IMR-90 (cell line): ENCODE data around the gene PLBD1. TPM values are rescaled to one million over a fixed set of nuclear protein-coding genes. Genes with fewer than 3 reads are reported as not detected.

Source experiments
- ATAC-seq: fragments of 200-7000 bp; cut with Tn5 transposase; 2 replicates; pipeline ENCODE4 v1.9.1; 2020; ENCODE audit warnings: low read depth, mild to moderate bottlenecking, moderate library complexity
- BruUV-seq: library from RNA; stranded (reverse); fragments of 400-500 nt; replicated peaks from 2 replicates; lab custom pipeline; 2021; lab: Mats Ljungman, UMichigan
- CTCF ChIA-PET: fragments of 300-600 bp; formaldehyde crosslinking; extraction: SDS; loops from one replicate; lab custom pipeline; 2021; ENCODE audit warnings: antibody characterized with exemption; lab: Yijun Ruan, JAX
- POLR2A ChIA-PET: fragments of 300-600 bp; sonication (Branson Sonifier 250); formaldehyde crosslinking; loops from one replicate; lab custom pipeline; 2022; ENCODE audit warnings: antibody characterized with exemption; ENCODE audit not compliant: unreplicated experiment; lab: Charles Lee
- DNase-seq: peaks from one replicate; pipeline ENCODE4 v3.0.0; 2013
- H2AFZ ChIP-seq: replicated peaks from 2 replicates; pipeline ENCODE3; 2013; ENCODE audit warnings: low read length, mild to moderate bottlenecking; ENCODE audit not compliant: poor library complexity
- H2AK5ac ChIP-seq: 2 replicates; pipeline ENCODE4 v1.6.1; 2013; ENCODE audit warnings: low read depth, low read length, inconsistent platforms
- H2AK9ac ChIP-seq: replicated peaks from 2 replicates; pipeline ENCODE3; 2013; ENCODE audit warnings: mild to moderate bottlenecking, low read depth, low read length, moderate library complexity; ENCODE audit not compliant: poor library complexity
- H2BK120ac ChIP-seq: 2 replicates; pipeline ENCODE4 v1.6.1; 2013; ENCODE audit warnings: low read depth, low read length, inconsistent platforms
- H2BK15ac ChIP-seq: 3 replicates; pipeline ENCODE4 v1.6.1; 2013; ENCODE audit warnings: low read depth, low read length, inconsistent platforms
- H2BK20ac ChIP-seq: 2 replicates; pipeline ENCODE4 v1.6.1; 2013; ENCODE audit warnings: low read depth, mild to moderate bottlenecking, inconsistent platforms, low read length, moderate library complexity
- H2BK5ac ChIP-seq: 2 replicates; pipeline ENCODE4 v1.6.1; 2013; ENCODE audit warnings: mild to moderate bottlenecking, low read depth, low read length, inconsistent platforms; ENCODE audit not compliant: poor library complexity, severe bottlenecking
- H3K14ac ChIP-seq: replicated peaks from 2 replicates; pipeline ENCODE4 v1.6.1; 2013; ENCODE audit warnings: low read depth, low read length, inconsistent platforms
- H3K18ac ChIP-seq: 2 replicates; pipeline ENCODE4 v1.6.1; 2013; ENCODE audit warnings: low read depth, low read length, control low read depth
- H3K23ac ChIP-seq: 2 replicates; pipeline ENCODE4 v1.6.1; 2013; ENCODE audit warnings: low read depth, low read length, inconsistent platforms
- H3K27ac ChIP-seq: 2 replicates; pipeline ENCODE4 v1.5.1; 2013; ENCODE audit warnings: mild to moderate bottlenecking, control low read depth, low read length; ENCODE audit not compliant: insufficient read depth
- H3K27me3 ChIP-seq: 2 replicates; pipeline ENCODE4 v1.6.1; 2013; ENCODE audit warnings: low read length; ENCODE audit not compliant: control insufficient read depth, insufficient read depth
- H3K36me3 ChIP-seq: 2 replicates; pipeline ENCODE4 v1.6.1; 2013; ENCODE audit warnings: low read length, mixed read lengths; ENCODE audit not compliant: control insufficient read depth, insufficient read depth
- H3K4ac ChIP-seq: 2 replicates; pipeline ENCODE4 v1.6.1; 2013; ENCODE audit warnings: low read depth, low read length, inconsistent platforms
- H3K4me1 ChIP-seq: 2 replicates; pipeline ENCODE4 v1.6.1; 2013; ENCODE audit warnings: low read length, mixed read lengths; ENCODE audit not compliant: control insufficient read depth, insufficient read depth
- H3K4me2 ChIP-seq: 2 replicates; pipeline ENCODE4 v1.6.1; 2013; ENCODE audit warnings: low read depth, mild to moderate bottlenecking, control low read depth, low read length, moderate library complexity
- H3K4me3 ChIP-seq: 2 replicates; pipeline ENCODE4 v1.5.1; 2013; ENCODE audit warnings: low read depth, mild to moderate bottlenecking, control low read depth, low read length, moderate library complexity; ENCODE audit not compliant: insufficient read depth
- H3K56ac ChIP-seq: 2 replicates; pipeline ENCODE4 v1.6.1; 2013; ENCODE audit warnings: low read length, inconsistent platforms; ENCODE audit not compliant: insufficient read depth; ENCODE audit errors: extremely low read depth
- H3K79me1 ChIP-seq, 2 experiments: 2 replicates each; pipeline ENCODE4 v1.6.1; 2013; ENCODE audit warnings: low read length in 2 of 2, inconsistent platforms in 1 of 2, low read depth in 1 of 2
- H3K9ac ChIP-seq: 2 replicates; pipeline ENCODE4 v1.6.1; 2013; ENCODE audit warnings: low read depth, low read length, control low read depth
- H3K9me1 ChIP-seq: 2 replicates; pipeline ENCODE4 v1.6.1; 2013; ENCODE audit warnings: low read length, inconsistent platforms; ENCODE audit not compliant: insufficient read depth
- H3K9me3 ChIP-seq: 2 replicates; pipeline ENCODE4 v1.6.1; 2013; ENCODE audit warnings: low read length; ENCODE audit not compliant: control insufficient read depth, insufficient read depth
- H4K20me1 ChIP-seq: 2 replicates; pipeline ENCODE4 v1.6.1; 2013; ENCODE audit warnings: low read length, inconsistent platforms; ENCODE audit not compliant: insufficient read depth
- H4K5ac ChIP-seq: 2 replicates; pipeline ENCODE4 v1.6.1; 2013; ENCODE audit warnings: mild to moderate bottlenecking, low read depth, low read length, control low read depth
- H4K8ac ChIP-seq, 2 experiments: 2 replicates each; pipeline ENCODE4 v1.6.1; 2013; ENCODE audit warnings: low read depth in 2 of 2, low read length in 2 of 2, control low read depth in 1 of 2, inconsistent platforms in 1 of 2
- H4K91ac ChIP-seq: 2 replicates; pipeline ENCODE4 v1.6.1; 2013; ENCODE audit warnings: low read depth, low read length, inconsistent platforms; ENCODE audit not compliant: insufficient read depth
- BHLHE40 ChIP-seq: fragments of 150-350 bp; IDR thresholded peaks from 2 replicates; pipeline ENCODE4 v1.6.1; 2016; ENCODE audit warnings: mild to moderate bottlenecking, low read depth, low read length
- CEBPB ChIP-seq: IDR thresholded peaks from 2 replicates; pipeline ENCODE4 v1.6.1; 2012; ENCODE audit warnings: low read depth, low read length, improper control_type of control experiment
- CHD1 ChIP-seq: IDR thresholded peaks from 2 replicates; pipeline ENCODE4 v1.6.1; 2012; ENCODE audit warnings: low read depth, low read length, improper control_type of control experiment
- ELK1 ChIP-seq: fragments of 150-350 bp; IDR thresholded peaks from 2 replicates; pipeline ENCODE4 v1.6.1; 2016; ENCODE audit warnings: low read depth, mild to moderate bottlenecking, low read length, moderate library complexity, borderline replicate concordance
- FOS ChIP-seq: fragments of 150-350 bp; IDR thresholded peaks from 2 replicates; pipeline ENCODE4 v1.6.1; 2016; ENCODE audit warnings: low read depth, low read length
- NFE2L2 ChIP-seq: fragments of 150-350 bp; IDR thresholded peaks from 2 replicates; pipeline ENCODE4 v1.6.1; 2016; ENCODE audit warnings: low read depth, mild to moderate bottlenecking, low read length
- WGBS, 2 experiments: methylation state at CpG; one replicate each; pipeline versions ENCODE4 v1.1.5 to v1.1.7; 2013; ENCODE audit warnings: missing lambda C conversion rate in 2 of 2; ENCODE audit not compliant: insufficient read length in 1 of 2; ENCODE audit errors: extremely low coverage in 2 of 2; 5-methylcytosine and 5-hydroxymethylcytosine counted together
- dilution Hi-C: fragments of 300-500 bp; cut with HindIII; formaldehyde crosslinking; loops from one replicate; pipeline ENCODE4 v1.14.3; 2018; ENCODE audit warnings: low sequenced_read_pairs; ENCODE audit not compliant: unreplicated experiment
- in situ Hi-C: fragments of 300-500 bp; cut with MboI; formaldehyde crosslinking; loops from 3 replicates; pipeline ENCODE4 v1.14.3; 2019; ENCODE audit warnings: low sequenced_read_pairs, inconsistent platforms, mixed read lengths
- intact Hi-C: fragments of 100-400 bp; cut with micrococcal nuclease; formaldehyde crosslinking; loops from 2 replicates; pipeline ENCODE4 v1.10.0; 2022
- polyA plus RNA-seq, 3 experiments: library from polyadenylated mRNA; depleted of rRNA; stranded (reverse); fragments of >200 nt; gene quantifications; 2 replicates each; pipeline ENCODE4 v1.2.3, GENCODE V29; 2012; ENCODE audit warnings: low replicate concordance in 1 of 3
- total RNA-seq: library from RNA; depleted of rRNA; stranded (reverse); fragments of >200 nt; gene quantifications from 2 replicates; pipeline ENCODE4 v1.2.3, GENCODE V29; 2012

Gene PLBD1
- total and polyA plus RNA-seq, 2 of the 4 experiments (the other 2 are of a cell fraction): under 0.01 TPM; not detected in 1

DNA sequence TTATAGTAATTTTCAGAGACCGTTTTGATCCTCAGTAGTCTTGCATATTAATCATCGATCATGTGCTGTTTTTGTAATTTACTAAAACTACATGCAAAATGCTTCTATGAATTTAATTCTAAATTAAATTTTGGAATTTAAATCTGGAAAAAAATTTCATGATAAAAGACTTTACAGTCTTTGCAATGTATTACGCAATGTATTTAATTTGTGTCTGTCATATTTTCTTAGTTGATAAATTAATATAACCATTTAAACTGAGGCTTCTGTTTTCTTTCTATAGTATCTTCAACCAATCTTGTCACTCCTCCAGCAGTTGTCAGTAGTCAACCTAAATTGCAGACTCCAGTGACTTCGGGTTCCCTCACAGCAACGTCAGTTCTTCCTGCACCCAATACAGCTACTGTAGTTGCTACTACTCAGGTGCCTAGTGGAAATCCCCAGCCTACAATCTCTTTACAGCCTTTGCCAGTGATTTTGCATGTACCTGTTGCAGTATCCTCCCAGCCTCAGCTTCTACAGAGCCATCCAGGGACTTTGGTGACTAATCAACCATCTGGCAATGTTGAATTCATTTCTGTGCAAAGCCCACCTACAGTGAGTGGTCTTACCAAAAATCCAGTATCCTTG is 107.4 kb downstream of the PLBD1 start:
- Histone ChIP-seq H2BK20ac (no peak overlapping the region), H3K36me3 (peaks cover 20% of the 10 kb centered on the region), H3K14ac (no peak overlapping the region), H3K18ac (no peak overlapping the region), H2BK120ac (no peak overlapping the region), H3K4me3 (no peak overlapping the region), H2BK15ac (no peak overlapping the region), H2BK5ac (no peak overlapping the region), H3K9me1 (no peaks in the 10 kb centered on the region; the same call in 1 of the 2 replicates), H3K4me2 (no peak overlapping the region), H4K91ac (no peak overlapping the region), H2AFZ (no peak overlapping the region), H3K56ac (no peak overlapping the region), H3K9ac (no peak overlapping the region), H3K9me3 (no peaks in the 10 kb centered on the region), H2AK9ac (no peak overlapping the region), H2AK5ac (no peak overlapping the region), H3K4ac (no peak overlapping the region), H3K79me1 (peaks cover 8 to 14% of the 10 kb centered on the region in 2 experiments; a peak in 2 of 4 replicates), H3K27me3 (no peaks in the 10 kb centered on the region), H3K4me1 (no peaks in the 10 kb centered on the region), H3K23ac (no peak overlapping the region), H4K8ac (no peak overlapping the region), H3K27ac (no peak overlapping the region), H4K5ac (no peak overlapping the region), H4K20me1 (no peaks in the 10 kb centered on the region)
- in situ Hi-C loops: no loop called here
- TF ChIP-seq ELK1 (no peak), CEBPB (peak; percentile 82), CHD1 (no peak), NFE2L2 (no peak), BHLHE40 (no peak), FOS (no peak)
- ATAC-seq (no peak), DNase-seq (no peak)
- WGBS, 2 experiments: 100% methylated on average over 1 of the region's 5 CpGs; no CpG with 5 or more reads in 1 of the 2 experiments
- intact Hi-C loops: no loop called here
- dilution Hi-C loops: no loop called here
- TSS peak; percentile 72 for BruUV-seq
- POLR2A ChIA-PET: no interaction called here
- CTCF ChIA-PET: no interaction called here
